Measurements from ENCODE around the gene SH3BP1. TPM values are rescaled to one million over a fixed set of nuclear protein-coding genes. Genes with fewer than 3 reads are reported as not detected.

Gene SH3BP1
- total and polyA plus RNA-seq, 2 of the 8 experiments (the other 6 are each of a cell fraction or from before 2014, with no cell fraction given): 23.9 to 40.3 TPM

DNA sequence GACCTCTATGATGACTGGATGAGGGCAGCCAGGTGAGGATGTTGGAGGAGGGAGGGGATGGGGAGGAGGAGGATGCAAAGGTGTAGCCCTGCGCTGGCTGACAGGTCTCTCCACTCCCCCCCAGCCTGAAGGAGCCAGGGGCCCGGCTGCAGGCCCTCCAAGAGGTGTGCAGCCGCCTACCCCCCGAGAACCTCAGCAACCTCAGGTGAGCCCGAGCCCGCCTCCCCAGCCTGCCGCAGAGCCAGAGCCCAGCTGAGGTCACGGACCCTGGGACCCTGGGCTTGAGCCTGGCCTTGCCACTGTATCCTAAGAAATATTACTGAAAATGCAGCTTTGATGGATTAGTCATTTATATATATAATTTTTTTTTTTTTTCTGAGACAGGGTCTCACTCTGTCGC lies 7.8 kb downstream of the SH3BP1 start:
- FAIRE-seq (no peak), DNase-seq (ENCODE audit: low read depth in 1 of 2, low spot score in 2 of 2) (no peak)
- H4K20me1 ChIP-seq (replicated peaks in 1 of 2; ENCODE audit: control insufficient read depth in 1 of 2, insufficient read depth in 2 of 2, low read length in 2 of 2): peaks cover 0 to 12% of the 10 kb centered on the region in 2 experiments
- H2AFZ ChIP-seq (ENCODE audit: low read length): no peak overlapping the region
- no peak overlapping the region for H3K4me3 ChIP-seq (ENCODE audit: extremely low read depth in 1 of 4, insufficient read depth in 2 of 4, low read depth in 3 of 4, low read length in 4 of 4)
- H3K23me2 ChIP-seq (ENCODE audit: low read depth, low read length): no peaks in the 10 kb centered on the region
- no peak overlapping the region for H3K14ac ChIP-seq (ENCODE audit: insufficient read length)
- H4K8ac ChIP-seq (ENCODE audit: extremely low read depth, insufficient read depth, low read length): no peak overlapping the region
- H3K27me3 ChIP-seq (replicated peaks in 1 of 4; ENCODE audit: control insufficient read depth in 3 of 4, extremely low read depth in 1 of 4, insufficient read depth in 3 of 4, low read length in 3 of 4): no peaks in the 10 kb centered on the region
- no peak overlapping the region for H2AK5ac ChIP-seq (ENCODE audit: low read depth, low read length)
- TF ChIP-seq TEAD4 (IDR thresholded peaks at IDR 0.05; ENCODE audit: low read depth, low read length): no peak
- no peak for TF ChIP-seq POLR2AphosphoS5 (IDR thresholded peaks at IDR 0.05; ENCODE audit: low read depth, low read length)
- TF ChIP-seq EP300 (IDR thresholded peaks at IDR 0.05; ENCODE audit: borderline replicate concordance in 1 of 2, low read depth in 2 of 2, low read length in 2 of 2): no peak
- no peak for TF ChIP-seq RNF2 (IDR thresholded peaks at IDR 0.05; ENCODE audit: borderline replicate concordance, low read depth, low read length, missing control alignments, poor library complexity, severe bottlenecking)
- no peak for TF ChIP-seq CTBP2 (IDR thresholded peaks at IDR 0.05; ENCODE audit: borderline replicate concordance, insufficient read depth, insufficient read length, low read length)
- no peak for TF ChIP-seq EGR1 (IDR thresholded peaks at IDR 0.05; ENCODE audit: borderline replicate concordance, low read depth, low read length)
- TF ChIP-seq POLR2A (IDR thresholded peaks at IDR 0.05; ENCODE audit: control extremely low read depth in 1 of 2, low read depth in 2 of 2, low read length in 2 of 2): no peak
- no peak for TF ChIP-seq GABPA (IDR thresholded peaks at IDR 0.05; ENCODE audit: borderline replicate concordance, insufficient read depth, low read length)
- TF ChIP-seq CHD2 (IDR thresholded peaks at IDR 0.05; ENCODE audit: low read length): no peak
- no peak for TF ChIP-seq ZNF274 (IDR thresholded peaks at IDR 0.05; ENCODE audit: borderline replicate concordance, extremely low read depth, low read length)
- no peak for TF ChIP-seq E2F6 (IDR thresholded peaks at IDR 0.05)
- TF ChIP-seq SP1 (IDR thresholded peaks at IDR 0.05; ENCODE audit: low read depth, low read length): no peak
- TF ChIP-seq RBBP5 (IDR thresholded peaks at IDR 0.05; ENCODE audit: borderline replicate concordance, low read depth, low read length): no peak
- no peak for TF ChIP-seq JUN (IDR thresholded peaks at IDR 0.05; ENCODE audit: low read depth, low read length)
- H2BK120ac ChIP-seq (replicated peaks; ENCODE audit: low read depth, low read length): no peak overlapping the region
- peaks cover 13 to 33% (median 22%) of the 10 kb centered on the region in 4 experiments for H3K36me3 ChIP-seq (ENCODE audit: control insufficient read depth in 2 of 4, insufficient read depth in 4 of 4, low read length in 3 of 4)
- H4K5ac ChIP-seq (ENCODE audit: insufficient read length, low read depth, low read length): no peak overlapping the region
- no peak overlapping the region for H3K4me2 ChIP-seq (ENCODE audit: insufficient read depth in 1 of 2, low read depth in 2 of 2, low read length in 2 of 2)
- no peak overlapping the region for H3K18ac ChIP-seq (ENCODE audit: extremely low read depth, low read length)
- no peak overlapping the region for H3K23ac ChIP-seq (ENCODE audit: insufficient read length)
- H4K91ac ChIP-seq (replicated peaks; ENCODE audit: insufficient read length, low read length): no peak overlapping the region
- CTCF ChIA-PET (ENCODE audit: partially characterized antibody): interaction anchor here (0.6 to 2.2 kb wide), 3 partner anchors 11 to 158 kb away, joined by 3 to 7 read pairs (median 6); no protein-coding TSS in a partner anchor
- no peaks in the 10 kb centered on the region for H3K4me1 ChIP-seq (replicated peaks in 1 of 4; ENCODE audit: control insufficient read depth in 3 of 4, insufficient read depth in 4 of 4, low read length in 3 of 4)
- H3K9me3 ChIP-seq (ENCODE audit: insufficient read depth in 2 of 2, low read depth in 1 of 2, low read length in 1 of 2): no peaks in the 10 kb centered on the region
- no peak overlapping the region for H2BK5ac ChIP-seq (ENCODE audit: low read depth, low read length)
- H3K27ac ChIP-seq (ENCODE audit: low read depth, low read length): no peak overlapping the region
- H3K9ac ChIP-seq (replicated peaks in 1 of 4; ENCODE audit: extremely low read depth in 1 of 4, low read depth in 3 of 4, low read length in 3 of 4): no peak overlapping the region
- no peak overlapping the region for H3K56ac ChIP-seq (replicated peaks; ENCODE audit: insufficient read length, low read depth, low read length)
- no peaks in the 10 kb centered on the region for H3K79me1 ChIP-seq (ENCODE audit: low read depth, low read length)
- 87% methylated on average over 9 of the region's 9 CpGs; no CpG with 5 or more reads in 1 of the 2 experiments for WGBS, 2 experiments (ENCODE audit: extremely low coverage in 1 of 2, insufficient coverage in 1 of 2, insufficient read length in 1 of 2, insufficient replicate concordance in 2 of 2, low coverage in 1 of 2, low lambda C conversion rate in 2 of 2, missing lambda C conversion rate in 1 of 2)
- no peak overlapping the region for H2BK12ac ChIP-seq (ENCODE audit: low read depth, low read length)
- H2BK20ac ChIP-seq (ENCODE audit: low read length): no peak overlapping the region
- H3K79me2 ChIP-seq (ENCODE audit: control insufficient read depth in 1 of 2, insufficient read depth in 2 of 2, low read length in 2 of 2): no peaks in the 10 kb centered on the region
- no peak overlapping the region for H2BK15ac ChIP-seq (ENCODE audit: low read length)
- POLR2A ChIA-PET (ENCODE audit: partially characterized antibody): interaction anchor here (0.6 to 3.2 kb wide), 4 partner anchors 8 to 281 kb away, joined by 3 to 8 read pairs (median 4); no protein-coding TSS in a partner anchor
- no peak overlapping the region for H3K4ac ChIP-seq (replicated peaks; ENCODE audit: insufficient read length, low read depth, low read length)

All from H1 (cell line).